Peyer's patch (tissue), 4 donors: Measurements from ENCODE around the gene GNB1L.

Source experiments
- POLR2A ChIP-seq, 2 donors: fragments of 450-650 bp; IDR thresholded peaks; one replicate each; pipeline ENCODE4 v1.5.1; 2017; ENCODE audit warnings: antibody characterized with exemption in 2 of 2, mild to moderate bottlenecking in 2 of 2, moderate library complexity in 2 of 2
- TF ChIP-seq, protein P1 (sequence below), 6 experiments: fragments of 450-650 bp in 4 of 6; fragments of 200-600 bp in 2 of 6; sonication (generic) in 1 of 6; IDR thresholded peaks; one replicate each; pipeline ENCODE4 v1.5.1; 2017 to 2019; ENCODE audit warnings: antibody characterized with exemption in 6 of 6, mild to moderate bottlenecking in 3 of 6, moderate library complexity in 1 of 6

DNA sequence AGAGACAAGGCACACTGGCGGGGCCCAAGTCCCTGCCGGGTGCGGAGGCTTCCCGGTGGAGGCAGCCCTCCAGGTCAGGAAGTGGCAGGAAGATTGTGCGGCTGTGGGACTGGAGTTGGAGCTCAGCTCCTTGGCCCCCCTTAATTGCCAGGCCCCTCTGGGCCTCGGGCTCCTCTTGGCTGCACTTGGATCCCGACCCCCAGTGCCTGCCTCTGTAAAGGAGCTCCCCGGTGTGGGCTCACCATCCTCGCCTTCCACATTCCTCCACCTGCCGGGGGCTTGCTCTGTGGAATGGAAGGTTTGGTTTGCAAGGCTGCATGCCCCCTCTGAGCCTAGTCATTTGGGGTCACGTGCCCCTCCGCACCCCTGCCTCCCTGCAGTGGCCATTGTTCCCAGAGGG is 48.8 kb upstream of the GNB1L start:
- TF ChIP-seq, protein P1, sequence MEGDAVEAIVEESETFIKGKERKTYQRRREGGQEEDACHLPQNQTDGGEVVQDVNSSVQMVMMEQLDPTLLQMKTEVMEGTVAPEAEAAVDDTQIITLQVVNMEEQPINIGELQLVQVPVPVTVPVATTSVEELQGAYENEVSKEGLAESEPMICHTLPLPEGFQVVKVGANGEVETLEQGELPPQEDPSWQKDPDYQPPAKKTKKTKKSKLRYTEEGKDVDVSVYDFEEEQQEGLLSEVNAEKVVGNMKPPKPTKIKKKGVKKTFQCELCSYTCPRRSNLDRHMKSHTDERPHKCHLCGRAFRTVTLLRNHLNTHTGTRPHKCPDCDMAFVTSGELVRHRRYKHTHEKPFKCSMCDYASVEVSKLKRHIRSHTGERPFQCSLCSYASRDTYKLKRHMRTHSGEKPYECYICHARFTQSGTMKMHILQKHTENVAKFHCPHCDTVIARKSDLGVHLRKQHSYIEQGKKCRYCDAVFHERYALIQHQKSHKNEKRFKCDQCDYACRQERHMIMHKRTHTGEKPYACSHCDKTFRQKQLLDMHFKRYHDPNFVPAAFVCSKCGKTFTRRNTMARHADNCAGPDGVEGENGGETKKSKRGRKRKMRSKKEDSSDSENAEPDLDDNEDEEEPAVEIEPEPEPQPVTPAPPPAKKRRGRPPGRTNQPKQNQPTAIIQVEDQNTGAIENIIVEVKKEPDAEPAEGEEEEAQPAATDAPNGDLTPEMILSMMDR (IDR thresholded peaks at IDR 0.05) = no peak
- no peak for TF ChIP-seq POLR2A (IDR thresholded peaks at IDR 0.05)
